Measurements from ENCODE around the gene CCDC138.

The CCDC138 gene

DNA sequence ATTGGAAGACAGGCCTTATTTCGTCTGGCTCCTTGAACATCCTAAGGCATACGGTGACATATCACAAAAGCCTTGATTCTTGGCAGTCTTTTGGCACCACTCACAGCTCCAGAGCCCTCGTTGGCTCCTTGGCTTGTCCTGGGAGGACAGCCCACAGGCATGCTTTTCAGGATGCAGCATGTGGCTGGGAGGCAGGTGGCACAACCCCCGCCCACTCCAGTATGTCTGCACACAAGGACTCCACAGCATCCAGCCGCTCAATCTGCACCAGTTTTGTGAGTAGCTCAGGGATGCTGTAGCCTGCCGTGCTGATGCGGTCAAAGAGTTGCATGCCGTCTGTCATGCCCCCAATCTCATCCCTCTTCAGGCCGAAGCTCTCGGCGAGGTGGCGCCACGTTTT lies 110.2 kb downstream of the CCDC138 start:
- DNase-seq (ENCODE audit: low spot score), result no peak

DNA sequence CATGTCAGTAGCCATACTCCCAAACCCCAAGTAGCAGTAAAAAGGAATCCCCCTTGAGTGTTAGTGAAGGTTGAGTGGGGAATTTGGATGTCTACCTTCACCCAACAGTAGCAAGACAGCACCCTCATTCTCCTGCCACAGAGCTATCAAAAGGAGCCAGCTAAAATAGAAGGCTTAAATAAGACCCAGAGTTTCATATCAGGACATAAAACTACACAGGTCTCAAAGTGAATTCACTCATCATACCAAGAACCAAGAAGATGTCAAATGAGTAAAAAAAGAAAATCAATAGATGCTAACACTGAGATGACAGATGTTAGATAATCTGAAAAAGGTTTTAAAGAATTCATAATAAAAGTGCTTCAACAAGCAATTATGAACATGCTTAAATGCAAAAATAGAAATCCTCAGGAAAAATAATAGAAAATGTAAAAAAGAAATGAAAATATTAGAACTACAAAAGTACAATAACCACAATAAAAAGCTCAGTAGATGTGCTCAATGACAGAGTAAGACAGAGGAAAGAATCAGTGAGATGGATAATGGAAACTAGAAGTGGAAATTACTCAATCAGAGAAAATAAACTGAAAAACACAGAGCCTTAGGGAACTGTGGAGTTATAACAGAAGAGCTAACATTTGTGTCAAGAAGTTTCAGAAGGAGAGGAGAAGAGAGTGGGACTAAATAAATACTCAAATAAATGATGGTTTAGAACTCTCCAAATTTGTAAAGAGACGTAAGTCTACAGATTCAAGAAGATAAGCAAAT lies 111.9 kb downstream of the CCDC138 start:
- no peak for DNase-seq (ENCODE audit: low spot score)

DNA sequence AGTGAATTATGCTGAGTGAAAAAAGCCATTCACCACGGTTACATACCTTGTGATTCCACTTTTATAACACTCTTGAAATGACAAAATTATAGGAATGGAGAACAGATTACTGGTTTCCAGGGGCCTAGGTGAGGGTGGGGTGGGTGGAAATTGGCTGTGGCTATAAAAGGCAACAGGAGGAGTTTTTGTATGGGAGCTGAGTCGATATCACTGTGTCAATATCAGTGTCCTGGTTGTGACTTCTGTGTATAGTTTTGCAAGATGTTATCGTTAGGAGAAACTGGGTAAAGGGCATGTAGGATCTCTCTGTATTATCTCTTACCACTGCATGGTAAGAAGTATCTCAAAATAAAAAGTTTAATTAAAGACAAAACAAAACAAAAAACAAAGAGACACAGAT lies 118.1 kb downstream of the CCDC138 start:
- DNase-seq (ENCODE audit: low spot score), result no peak

DNA sequence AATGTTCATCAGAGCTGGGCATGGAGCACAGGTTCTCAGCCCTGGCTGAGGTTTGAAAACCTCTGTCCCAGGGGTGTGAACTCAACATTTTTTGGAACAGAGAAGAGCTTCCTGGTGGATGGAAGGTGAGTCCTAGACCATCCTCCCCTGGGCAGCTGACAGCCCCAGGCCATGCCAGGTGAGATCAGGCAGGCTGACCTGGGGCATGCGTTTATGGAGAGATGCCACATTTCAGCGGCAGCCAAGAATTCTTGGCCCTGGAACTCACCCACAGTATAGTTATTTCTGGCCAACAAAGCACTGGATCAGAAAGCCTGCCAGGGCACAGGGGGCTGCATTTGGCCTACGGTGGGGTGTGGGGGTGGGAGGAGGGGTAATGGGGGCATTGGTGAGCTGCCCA lies 118.6 kb downstream of the CCDC138 start:
- no peak for DNase-seq (ENCODE audit: low spot score)

DNA sequence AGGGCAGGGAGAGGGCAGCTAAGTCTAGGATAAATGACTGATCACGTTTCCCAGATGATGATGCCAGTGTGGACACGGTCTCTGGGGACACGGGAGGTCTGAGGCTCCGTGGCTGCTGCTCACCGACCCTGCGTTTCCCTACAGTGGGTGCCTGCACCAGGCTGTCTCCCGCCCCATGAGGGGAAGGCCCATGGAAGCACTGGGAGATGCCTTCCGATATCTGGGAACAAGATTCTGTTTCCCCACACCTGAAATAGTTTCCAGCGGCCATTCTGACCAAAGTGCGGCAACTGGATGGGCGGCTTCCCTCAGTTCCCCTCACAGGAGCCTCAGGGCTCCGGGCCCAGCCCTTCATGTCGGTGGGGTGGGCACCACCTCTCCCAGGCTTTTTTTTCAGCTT lies 119.3 kb downstream of the CCDC138 start:
- DNase-seq (ENCODE audit: low spot score), result no peak

DNA sequence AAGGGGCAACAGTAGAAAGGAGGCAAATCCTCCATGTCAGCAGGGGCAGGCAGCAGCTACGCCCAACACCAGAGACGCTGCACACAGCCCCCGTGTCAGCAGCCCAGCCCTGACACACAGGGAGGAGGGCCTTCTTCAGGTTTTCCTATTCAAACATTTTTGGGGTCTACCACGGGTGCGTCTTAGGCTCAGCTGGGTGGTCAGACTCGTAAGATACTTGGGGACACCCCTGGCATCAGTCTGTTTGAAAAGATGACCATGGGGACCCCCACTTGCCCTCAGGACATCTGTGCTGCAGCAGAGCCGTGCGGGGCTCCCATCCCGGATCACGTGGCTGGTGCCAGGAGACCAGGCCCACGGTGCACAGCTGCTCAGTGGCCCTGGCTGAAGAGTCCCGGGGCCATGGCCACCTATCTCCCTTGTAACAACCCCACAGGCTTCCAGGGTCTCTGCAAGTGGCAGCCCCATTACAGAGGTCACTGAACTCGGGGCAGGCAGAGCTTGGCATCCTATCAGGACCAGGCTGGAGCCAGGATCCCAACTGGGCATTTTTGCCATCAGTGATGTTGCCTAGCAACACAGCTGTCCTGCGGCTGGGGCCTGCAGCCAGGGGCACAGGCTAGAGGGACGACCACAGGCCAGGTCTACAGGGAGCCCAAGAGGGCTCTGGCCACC lies 120.0 kb downstream of the CCDC138 start:
- no peak for DNase-seq (ENCODE audit: low spot score)

DNA sequence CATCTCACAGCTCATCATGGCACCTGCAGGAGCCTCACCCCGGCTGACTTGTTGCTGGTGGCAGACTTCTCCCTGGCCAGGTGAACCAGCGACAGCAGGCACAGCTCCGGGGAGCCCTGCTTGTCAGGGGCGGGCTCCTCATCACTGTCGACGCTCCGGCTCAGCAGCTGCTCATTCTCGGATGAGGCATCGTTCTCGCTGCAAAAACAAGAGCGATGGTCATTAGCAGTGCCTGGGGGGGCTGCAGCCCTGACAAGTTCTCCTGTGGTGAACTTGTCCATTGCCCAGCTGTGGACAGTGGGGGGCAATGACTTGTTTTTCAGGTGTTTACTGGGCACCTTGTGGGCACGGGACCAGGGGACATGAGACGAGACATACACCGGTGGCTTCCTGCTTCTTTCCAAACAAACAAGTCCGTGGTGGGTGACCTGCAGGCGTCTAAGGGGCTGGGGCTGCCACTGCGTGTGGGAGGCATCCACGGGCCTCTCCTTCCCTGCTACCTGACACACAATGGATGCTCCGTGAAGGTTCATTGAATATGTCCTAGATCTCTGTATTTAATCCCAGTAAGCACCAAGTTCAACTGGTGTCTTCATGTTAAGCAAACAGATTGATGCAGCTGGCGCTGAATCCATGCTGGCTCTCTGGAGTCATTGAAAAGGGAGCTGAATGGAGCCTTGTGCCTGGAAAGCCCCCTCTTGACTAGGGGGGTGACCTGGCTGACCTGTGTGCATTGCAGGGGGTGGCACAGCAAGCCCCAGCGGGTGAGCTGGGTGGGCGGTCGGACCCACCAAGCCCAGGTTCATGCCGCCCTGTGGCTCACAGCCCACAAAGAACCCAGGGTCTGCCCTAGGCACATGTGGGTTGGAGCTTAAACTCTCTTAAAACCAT lies 121.5 kb downstream of the CCDC138 start:
- DNase-seq (ENCODE audit: low spot score), result no peak

DNA sequence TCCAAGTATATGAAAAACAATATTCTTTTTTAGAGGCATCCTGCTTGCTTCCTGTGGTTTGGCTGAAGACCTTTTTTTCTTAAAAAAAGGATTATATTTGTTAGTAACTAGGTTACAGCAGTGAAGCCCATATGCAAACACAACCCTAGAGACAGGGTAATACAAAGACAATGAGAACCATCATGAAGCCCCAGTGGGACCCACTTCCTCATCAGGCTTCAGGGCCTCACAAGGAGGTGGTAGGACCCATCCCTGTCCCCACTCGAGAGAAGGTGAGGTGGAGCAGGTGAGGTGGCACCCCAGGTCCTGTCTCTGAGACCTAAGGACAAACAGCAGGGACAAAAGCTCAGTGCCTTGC lies 122.1 kb downstream of the CCDC138 start:
- DNase-seq (ENCODE audit: low spot score), result no peak

DNA sequence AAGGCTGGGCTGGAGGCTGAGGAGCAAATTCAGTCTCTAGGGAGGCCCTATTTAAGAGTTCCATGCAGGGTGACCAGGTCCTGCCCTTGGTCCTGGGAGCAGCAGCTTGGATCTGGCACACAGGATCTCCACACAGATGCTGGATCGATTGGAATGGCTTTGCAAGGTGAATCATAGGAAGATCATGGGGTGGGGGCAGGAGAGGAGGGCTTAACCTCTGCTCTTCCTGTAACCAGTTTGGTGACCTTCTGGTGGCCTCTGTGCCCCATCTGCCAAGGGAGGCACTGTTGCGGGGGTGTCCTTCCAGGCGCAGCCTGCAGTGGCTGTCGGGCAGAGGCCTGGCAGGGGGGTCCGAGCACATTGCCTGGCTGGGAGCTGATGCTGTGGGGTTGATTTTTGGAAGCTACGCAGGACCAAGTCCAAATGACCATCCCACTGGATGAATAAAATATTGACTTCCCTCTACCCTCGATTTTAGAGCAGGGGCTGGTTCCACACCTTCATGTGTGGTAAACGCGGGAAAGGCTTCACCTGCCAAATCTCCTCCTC lies 122.8 kb downstream of the CCDC138 start:
- DNase-seq (ENCODE audit: low spot score), result no peak

DNA sequence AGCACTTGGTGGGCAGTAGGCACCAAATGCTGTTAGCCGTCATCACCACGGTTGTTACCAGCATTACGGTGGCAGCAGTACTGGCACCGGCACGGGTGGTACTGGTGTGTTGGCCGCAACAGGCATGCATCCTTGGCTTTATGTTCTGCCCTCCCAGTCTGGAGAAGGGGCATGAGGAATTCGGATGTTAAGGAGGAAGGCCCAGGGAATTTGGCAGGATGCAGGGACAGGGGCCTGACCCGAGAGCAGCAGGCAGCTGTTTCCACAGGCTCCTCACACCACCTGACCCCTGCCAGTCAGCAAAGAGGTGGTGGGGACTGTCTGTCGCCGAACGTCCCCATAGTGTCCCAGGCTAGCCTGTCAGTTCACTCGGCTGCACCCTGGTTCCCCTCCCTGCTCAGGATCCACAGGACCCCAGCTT lies 123.5 kb downstream of the CCDC138 start:
- no peak for DNase-seq (ENCODE audit: low spot score)

DNA sequence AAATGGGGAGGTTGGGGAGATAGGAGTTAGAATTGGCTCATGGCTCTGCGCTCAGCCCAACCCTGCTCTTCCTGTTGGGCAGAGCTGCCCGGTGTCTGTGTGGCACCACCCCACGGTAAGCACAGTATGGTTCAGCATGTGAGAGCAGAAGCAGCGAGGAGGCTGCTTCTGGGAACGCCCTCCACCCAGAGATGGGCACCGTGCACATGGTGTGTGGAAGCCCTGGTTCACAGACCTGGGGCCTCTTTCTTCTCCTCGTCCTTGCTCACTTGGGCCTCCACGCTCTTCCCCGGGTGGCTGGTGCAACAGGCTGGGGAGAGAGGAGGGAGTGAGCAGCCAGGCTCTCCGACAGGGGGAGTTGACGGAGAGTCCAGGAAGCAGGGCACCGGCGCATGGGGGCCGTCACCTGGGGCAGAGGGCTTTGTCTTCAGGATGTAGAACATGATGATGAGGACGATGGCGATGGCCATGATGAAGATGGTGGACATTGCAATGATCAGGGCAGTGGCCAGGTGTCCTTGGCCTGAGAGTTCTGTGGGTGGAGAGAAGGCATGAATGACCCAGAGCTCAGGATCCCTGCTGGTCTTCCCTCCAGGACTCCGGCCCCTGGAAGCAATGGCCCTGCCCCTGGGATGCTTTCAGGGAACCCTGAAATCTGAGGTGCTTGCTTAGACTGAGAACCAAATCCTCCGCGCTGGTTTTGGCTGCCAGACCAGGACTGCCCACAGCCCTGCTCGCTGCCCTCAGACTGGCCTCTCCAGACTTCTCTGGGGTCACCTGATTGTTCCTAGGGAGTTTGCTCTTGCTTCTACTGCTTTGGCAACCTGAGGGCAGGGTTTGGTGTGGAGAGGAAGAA lies 124.2 kb downstream of the CCDC138 start:
- DNase-seq (ENCODE audit: low spot score), result no peak

DNA sequence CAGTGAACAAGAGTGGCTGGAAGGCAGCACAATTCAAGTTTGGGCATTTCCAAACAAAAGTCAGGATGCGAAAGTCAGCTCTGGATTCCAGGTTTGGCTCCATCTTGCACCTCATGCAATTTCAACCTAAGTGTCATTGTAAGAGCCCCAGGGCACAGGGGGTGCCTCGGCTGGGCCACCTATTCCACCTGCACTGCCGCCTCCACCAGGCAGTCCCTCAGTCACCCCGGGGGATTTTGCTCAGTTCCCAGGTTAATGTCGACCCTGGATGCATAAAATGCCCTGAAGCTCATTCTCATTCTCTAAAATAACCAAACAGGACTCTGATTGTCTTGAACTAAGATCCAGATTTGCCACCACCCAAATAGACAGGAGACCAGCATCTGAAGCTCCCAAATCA lies 124.8 kb downstream of the CCDC138 start:
- DNase-seq (ENCODE audit: low spot score), result no peak

DNA sequence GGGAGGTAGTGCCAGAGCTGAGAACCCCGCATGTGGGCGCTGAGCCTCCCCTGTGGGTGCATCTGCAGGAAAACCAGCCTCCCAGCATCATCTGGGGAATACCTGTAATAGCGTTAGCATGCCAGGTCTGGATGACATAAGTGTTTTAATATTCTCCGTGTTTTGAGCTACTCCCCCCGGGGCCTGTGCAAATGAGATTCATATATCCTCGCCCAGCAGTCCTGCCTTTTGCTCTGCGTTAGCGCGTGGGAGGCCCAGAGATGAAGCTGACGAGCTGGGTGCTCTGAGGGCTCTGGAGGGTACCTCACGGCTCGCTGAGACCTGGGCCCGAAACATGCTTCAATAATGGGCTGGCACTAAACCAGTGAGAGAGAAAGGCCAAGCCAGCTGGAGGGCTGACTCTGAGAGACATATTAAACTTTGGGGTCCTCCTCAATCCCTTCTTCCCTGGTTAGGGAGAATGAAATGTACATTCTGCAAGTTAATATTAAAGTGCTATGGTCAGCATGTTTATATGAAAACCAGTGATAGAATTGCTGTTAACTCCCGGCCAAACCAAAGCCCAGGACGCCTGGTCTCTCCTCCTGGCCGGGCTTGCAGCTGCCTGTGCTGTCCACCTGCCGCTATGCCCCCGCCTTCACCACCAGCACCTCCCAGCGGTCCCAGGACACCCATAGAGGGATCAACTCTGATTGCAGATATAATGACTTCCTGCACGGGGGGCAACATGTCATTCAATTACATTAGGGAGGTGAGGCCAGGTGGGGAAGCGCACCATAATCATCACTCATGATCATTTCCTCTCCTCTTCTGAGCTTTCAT lies 125.4 kb downstream of the CCDC138 start:
- DNase-seq (ENCODE audit: low spot score), result no peak

DNA sequence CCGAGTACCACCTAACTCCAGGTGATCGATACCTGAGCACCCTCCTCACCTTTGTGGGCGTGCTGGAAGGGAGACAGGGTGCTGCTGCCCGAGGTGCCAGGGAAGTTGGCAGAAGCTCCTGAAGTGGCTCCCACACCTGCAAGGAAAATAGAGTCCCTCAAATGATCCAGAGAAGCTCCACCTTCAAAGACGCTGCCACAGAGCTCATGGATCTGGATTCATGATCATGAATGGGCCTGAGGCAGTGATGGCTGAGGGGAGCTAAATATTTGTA lies 126.0 kb downstream of the CCDC138 start:
- no peak for DNase-seq (ENCODE audit: low spot score)

DNA sequence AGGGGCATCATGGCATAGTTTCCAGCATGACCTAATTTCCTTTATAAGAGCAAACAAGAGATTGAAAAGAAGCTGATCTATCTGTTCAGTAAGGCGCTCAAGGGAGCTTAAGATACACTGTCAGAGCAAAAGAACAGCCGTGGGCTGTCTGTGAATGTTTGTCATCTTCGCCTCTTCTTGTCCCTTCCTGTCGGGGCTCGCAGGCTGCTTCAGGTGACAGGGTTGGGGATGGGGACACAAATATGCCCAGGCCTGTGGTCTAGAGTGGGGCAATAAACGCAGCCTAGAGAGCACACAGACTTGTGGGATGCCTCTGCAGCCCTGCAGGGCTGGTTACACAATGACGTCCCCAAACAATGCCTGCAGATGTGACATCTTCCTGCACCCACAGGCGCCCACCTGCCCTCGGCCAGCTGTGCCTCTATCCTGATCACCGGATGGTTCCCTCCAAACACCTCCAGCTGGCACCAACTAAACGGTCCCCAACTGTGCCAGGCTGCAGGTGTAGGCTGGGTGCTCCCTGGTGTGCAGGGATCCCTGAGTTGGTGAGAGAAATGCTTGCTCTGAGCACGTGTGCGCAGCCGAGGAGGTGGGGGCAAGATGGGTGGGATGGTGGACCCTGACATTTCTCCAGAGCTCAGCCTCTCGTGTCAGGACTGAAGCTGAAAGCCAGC lies 129.7 kb downstream of the CCDC138 start:
- no peak for DNase-seq (ENCODE audit: low spot score)

DNA sequence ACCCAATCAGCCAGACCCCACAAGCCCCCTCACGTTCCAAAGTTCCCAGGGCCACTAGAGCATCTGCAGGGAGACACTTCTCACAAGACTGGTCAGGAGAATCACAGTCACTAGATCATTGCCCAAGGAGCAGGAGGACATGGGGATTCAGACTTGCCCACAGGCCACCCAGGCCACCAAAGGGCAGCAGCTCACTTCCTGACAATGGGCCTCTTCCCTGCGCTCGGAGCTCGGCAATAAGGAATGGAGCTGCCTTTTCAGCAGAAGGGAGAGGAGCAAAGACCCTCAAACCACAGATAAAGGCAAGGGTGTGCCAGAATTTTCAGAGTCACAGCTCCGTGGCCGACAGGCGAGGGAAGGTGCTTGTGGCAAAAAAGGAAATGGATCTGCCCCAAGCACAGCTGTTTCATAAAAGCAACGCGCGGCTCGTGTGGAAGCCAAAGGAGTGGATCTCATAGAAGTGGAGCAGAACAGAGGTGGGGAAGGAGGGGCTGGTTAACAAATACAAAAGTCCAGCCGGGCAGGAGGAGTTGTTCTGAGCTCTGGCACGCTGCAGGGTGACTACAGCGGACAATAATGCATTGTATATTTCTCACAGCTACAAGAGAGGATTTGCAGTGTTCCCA lies 130.3 kb downstream of the CCDC138 start:
- no peak for DNase-seq (ENCODE audit: low spot score)

DNA sequence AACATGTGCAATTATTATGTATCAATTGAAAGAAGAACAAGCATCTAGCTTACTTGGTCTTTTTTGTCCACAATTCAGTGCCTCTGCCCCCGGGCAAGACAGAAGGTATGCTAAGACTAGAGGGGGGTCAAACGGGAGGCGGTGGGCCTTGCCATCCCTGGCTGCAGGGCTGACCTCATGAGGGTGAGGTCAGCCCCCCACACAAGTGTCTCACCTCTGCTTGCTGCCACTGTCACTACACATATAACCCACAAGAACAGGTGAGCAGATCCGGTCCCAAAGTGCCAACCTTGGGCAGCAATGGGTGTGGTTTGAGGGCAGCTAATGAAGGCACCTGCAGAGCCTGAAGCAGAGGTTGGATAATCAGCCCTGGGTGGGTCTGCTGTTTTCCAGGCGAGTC lies 131.0 kb downstream of the CCDC138 start:
- no peak for DNase-seq (ENCODE audit: low spot score)

DNA sequence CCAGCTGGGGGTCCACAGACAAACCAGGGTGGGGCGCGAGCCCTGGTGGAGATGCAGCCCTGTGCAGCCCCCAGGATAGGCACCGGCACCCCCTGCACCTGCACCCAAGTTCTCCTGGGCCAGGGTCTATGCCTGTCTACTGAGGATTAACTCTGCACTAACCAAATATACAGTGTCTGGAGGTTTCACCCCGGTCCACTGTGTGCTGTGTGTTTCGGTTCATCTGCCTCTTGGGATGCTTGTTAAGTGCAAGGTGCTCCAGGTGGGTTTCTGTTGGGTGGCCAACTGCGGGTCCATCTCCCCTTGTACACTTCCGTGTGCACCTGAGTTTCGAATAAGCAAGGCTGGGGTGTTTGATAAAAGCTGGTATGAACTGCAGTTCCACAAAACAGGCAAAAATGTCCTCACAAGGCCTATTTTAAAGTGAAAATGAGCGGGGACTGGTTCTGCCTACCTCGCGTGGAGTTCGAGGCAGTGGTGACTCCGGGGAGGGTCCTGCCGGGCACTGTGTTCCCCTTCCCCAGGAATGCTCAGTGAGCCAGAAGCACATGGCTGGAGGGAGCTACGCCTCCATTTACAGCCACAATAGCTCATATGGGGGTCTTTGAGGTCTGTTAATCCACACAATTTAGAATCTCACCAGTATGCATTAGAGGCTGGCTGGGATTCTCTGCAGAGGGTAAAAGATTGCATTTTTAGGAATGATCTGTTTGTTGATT lies 131.7 kb downstream of the CCDC138 start:
- DNase-seq (ENCODE audit: low spot score), result no peak

DNA sequence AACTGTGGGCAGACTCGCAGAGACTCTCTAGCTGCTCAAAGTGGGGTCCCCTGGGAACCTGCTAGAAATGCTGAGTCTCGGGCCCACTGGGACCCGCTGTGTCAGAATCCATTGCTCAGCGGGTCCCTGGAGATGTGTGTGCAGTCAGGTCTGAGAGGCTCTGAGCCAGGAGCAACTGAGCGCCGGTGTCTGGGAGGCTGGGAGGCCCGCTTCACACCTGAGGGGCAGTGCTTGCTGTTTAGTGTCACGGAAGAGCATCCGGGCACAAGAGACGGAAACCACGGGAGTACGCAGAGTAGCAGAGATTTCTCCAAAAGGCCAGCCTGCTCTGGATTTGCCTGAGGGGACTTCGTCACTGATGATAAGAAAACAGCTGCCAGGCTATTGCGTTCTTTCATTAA lies 132.4 kb downstream of the CCDC138 start:
- DNase-seq (ENCODE audit: low spot score), result no peak
